Measurements from ENCODE around the gene SEMA3E.
"Not testable (repeated sequence)": the region's sequence is repeated elsewhere in the genome, so short reads cannot be mapped to it uniquely, and the experiment has no call there.

SEMA3E gene

GRCh38 chr7:83648464-83649241 lies at the start of gene SEMA3E:
Gene SEMA3E, minus strand, starts transcription at chr7:83649139.
- peak; percentile 4 for DNase-seq

- DNase-seq, result no peak
These were observed 49.0 kb upstream of the SEMA3E start for GRCh38 chr7:83697804-83698530.

GRCh38 chr7:83696101-83696500 lies 47.2 kb upstream of the SEMA3E start:
- DNase-seq, result no peak

GRCh38 chr7:83695128-83695960 lies 46.4 kb upstream of the SEMA3E start:
- DNase-seq, result no peak

- DNase-seq, result no peak
These were observed 44.3 kb upstream of the SEMA3E start for GRCh38 chr7:83693256-83693655.

GRCh38 chr7:83691095-83691494 lies 42.2 kb upstream of the SEMA3E start:
- no peak for DNase-seq

GRCh38 chr7:83689855-83690254 lies 40.9 kb upstream of the SEMA3E start:
- DNase-seq, result no peak

GRCh38 chr7:83686416-83686815 lies 37.5 kb upstream of the SEMA3E start:
- no peak for DNase-seq

- no peak for DNase-seq
These were observed 36.0 kb upstream of the SEMA3E start for GRCh38 chr7:83684928-83685327.

GRCh38 chr7:83681200-83681778 lies 32.4 kb upstream of the SEMA3E start:
- no peak for DNase-seq

- DNase-seq, result no peak
These were observed 28.4 kb upstream of the SEMA3E start for GRCh38 chr7:83677180-83677866.

GRCh38 chr7:83673291-83673690 lies 24.4 kb upstream of the SEMA3E start:
- DNase-seq, result not testable (repeated sequence)

- DNase-seq, result no peak
These were observed 23.2 kb upstream of the SEMA3E start for GRCh38 chr7:83672157-83672556.

- DNase-seq, result no peak
These were observed 14.2 kb upstream of the SEMA3E start for GRCh38 chr7:83663131-83663530.

GRCh38 chr7:83658126-83658525 lies 9.2 kb upstream of the SEMA3E start:
- DNase-seq, result no peak

- peak; percentile 58 for DNase-seq
These were observed 7.1 kb upstream of the SEMA3E start for GRCh38 chr7:83655951-83656556.

- no peak for DNase-seq
These were observed 3.5 kb upstream of the SEMA3E start for GRCh38 chr7:83652481-83652880.

GRCh38 chr7:83649701-83650100 lies 762 bp upstream of the SEMA3E start:
- no peak for DNase-seq

- DNase-seq, result no peak
These were observed 2.9 kb downstream of the SEMA3E start for GRCh38 chr7:83646027-83646426.

- no peak for DNase-seq
These were observed 5.2 kb downstream of the SEMA3E start for GRCh38 chr7:83643739-83644138.

- DNase-seq, result no peak
These were observed 5.9 kb downstream of the SEMA3E start for GRCh38 chr7:83643012-83643411.

Measured in hematopoietic multipotent progenitor cell treated with erythropoietin and hydrocortisone succinate and interleukin-3 and kit ligand, for 4 days (in vitro differentiated cells).